Muscle layer of colon (tissue), 2 donors: ENCODE results near the gene TTF2.

Experiments
- H3K27ac ChIP-seq: one replicate; pipeline ENCODE4 v1.7.0; 2013; ENCODE audit warnings: low read depth, mild to moderate bottlenecking, low read length, moderate library complexity
- H3K27me3 ChIP-seq, 2 donors: one replicate each; pipeline ENCODE4 v1.7.0; 2013; ENCODE audit warnings: low read length in 2 of 2, mild to moderate bottlenecking in 2 of 2; ENCODE audit not compliant: insufficient read depth in 2 of 2, control insufficient read depth in 1 of 2
- H3K36me3 ChIP-seq: one replicate; pipeline ENCODE4 v1.7.0; 2013; ENCODE audit warnings: mild to moderate bottlenecking, low read length; ENCODE audit not compliant: insufficient read depth
- H3K4me1 ChIP-seq: one replicate; pipeline ENCODE4 v1.7.0; 2013; ENCODE audit warnings: mild to moderate bottlenecking, low read length; ENCODE audit not compliant: insufficient read depth
- H3K4me3 ChIP-seq, 2 donors: one replicate each; pipeline ENCODE4 v1.7.0; 2013; ENCODE audit warnings: low read length in 2 of 2, low read depth in 1 of 2, mild to moderate bottlenecking in 1 of 2, moderate library complexity in 1 of 2
- H3K9ac ChIP-seq: one replicate; pipeline ENCODE4 v1.7.0; 2013; ENCODE audit warnings: low read length
- H3K9me3 ChIP-seq: one replicate; pipeline ENCODE4 v1.7.0; 2013; ENCODE audit warnings: mild to moderate bottlenecking, low read length
- donor health status: abdominal sarcoma.
- donor health status: Adenocarcinoma of cecum.

Gene TTF2

DNA sequence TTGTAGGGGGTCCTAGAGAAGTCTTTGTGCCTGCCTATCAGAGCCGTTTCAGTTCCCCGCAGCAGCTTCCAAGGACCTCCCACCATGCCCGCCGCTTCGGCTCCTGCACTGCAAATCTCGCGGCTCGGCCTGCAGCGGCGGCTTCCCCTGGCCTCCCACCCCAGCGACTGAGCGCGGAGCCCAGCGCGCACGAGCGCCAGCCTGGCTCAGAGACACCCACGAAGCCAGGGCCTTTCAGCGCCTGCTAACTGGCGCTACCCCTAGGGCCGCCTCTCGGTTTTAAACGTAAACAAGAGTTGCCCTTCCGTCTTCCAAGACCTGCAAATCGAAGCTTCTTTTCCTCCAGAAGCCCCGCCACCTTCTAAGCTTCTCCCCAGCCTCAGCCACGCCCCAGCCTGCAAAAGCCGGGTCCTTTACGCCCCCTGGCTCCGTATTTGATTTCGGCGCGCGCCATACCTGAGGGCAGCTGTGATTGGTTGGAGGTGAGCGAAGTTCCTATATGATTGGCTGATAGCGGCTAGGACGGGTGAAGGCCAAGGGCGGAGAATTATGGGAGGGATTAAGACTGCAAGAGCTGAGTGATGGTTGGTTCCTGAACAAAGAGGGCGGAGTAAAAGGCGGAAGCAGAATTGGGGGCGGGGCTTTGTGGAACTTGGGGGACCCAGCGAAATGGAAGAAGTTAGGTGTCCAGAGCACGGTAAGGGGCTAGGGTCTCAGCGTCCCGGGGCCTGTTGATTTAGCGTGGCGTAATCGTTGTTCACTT lies at the start of gene TTF2:
Gene TTF2 (plus strand): TSS at position 649 of the 763 bp plus-strand sequence. CDS start 21 bp downstream, at position 670.
- Histone ChIP-seq H3K4me3 (peak within 1 kb of the TSS; percentile 73 to 90), H3K36me3 (no peaks in the 10 kb centered on the region), H3K27me3 (no peaks in the 10 kb centered on the region), H3K9ac (peak within 1 kb of the TSS; percentile 33), H3K9me3 (no peaks in the 10 kb centered on the region), H3K27ac (peak within 1 kb of the TSS; percentile 67), H3K4me1 (peaks cover 5% of the 10 kb centered on the region)

GRCh38 chr1:117011334-117011733 lies 48.8 kb upstream of the TTF2 start:
- Histone ChIP-seq H3K4me1 (peaks cover 5% of the 10 kb centered on the region), H3K36me3 (no peaks in the 10 kb centered on the region), H3K27ac (no peak overlapping the region), H3K9me3 (no peaks in the 10 kb centered on the region), H3K27me3 (no peaks in the 10 kb centered on the region), H3K4me3 (no peak overlapping the region), H3K9ac (no peak overlapping the region)

GRCh38 chr1:117013309-117013858 lies 46.7 kb upstream of the TTF2 start:
- Histone ChIP-seq H3K27ac (no peak overlapping the region), H3K9me3 (no peaks in the 10 kb centered on the region)

DNA sequence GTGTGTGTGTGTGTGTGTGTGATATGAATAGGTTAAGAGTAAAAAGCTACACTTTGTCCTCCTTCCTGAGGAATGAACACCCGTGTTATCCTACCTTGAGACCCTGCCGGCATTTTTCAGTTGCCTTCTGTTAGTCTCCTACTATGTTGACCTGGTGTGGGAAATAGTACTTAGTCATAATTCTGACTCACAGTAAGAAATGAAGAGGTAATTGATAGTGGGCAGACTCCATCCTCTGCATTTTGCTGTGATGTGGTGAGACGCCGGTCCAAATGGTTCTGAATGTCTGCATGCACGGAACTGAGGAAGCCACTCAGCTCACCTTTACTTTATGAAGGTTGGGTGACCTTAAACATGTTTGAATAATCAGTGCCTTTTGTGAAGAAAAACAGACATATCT lies 45.9 kb upstream of the TTF2 start:
- no peaks in the 10 kb centered on the region for H3K27me3 ChIP-seq
- H3K4me1 ChIP-seq: no peaks in the 10 kb centered on the region
- H3K9me3 ChIP-seq: no peaks in the 10 kb centered on the region
- no peak overlapping the region for H3K9ac ChIP-seq
- no peak overlapping the region for H3K27ac ChIP-seq
- no peak overlapping the region for H3K4me3 ChIP-seq
- no peaks in the 10 kb centered on the region for H3K36me3 ChIP-seq

More at GRCh38 chr1:117013309-117013858, 46.7 kb upstream of the TTF2 start:
- H3K4me3 ChIP-seq: no peak overlapping the region
- H3K4me1 ChIP-seq: no peaks in the 10 kb centered on the region
- H3K36me3 ChIP-seq: no peaks in the 10 kb centered on the region
- no peaks in the 10 kb centered on the region for H3K27me3 ChIP-seq
- H3K9ac ChIP-seq: no peak overlapping the region

DNA sequence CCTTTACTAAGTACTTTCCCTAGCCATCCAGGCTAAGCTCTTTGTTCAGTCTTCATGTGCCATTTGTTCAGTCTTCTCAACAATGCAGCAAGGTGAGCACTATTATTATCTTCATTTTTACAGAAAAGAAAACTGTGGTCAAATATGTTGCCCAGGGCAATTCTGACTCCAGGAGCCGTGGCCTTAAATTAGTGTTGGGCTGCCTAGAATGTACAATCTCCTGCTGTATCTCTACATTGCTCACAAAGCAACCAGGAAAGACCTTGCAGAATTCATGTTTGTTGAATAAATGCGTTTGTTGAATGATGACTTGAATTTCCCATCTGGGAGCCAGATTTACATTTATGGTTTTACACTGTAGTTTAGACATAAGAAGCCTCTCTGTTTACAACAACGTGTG lies 44.4 kb upstream of the TTF2 start:
- no peaks in the 10 kb centered on the region for H3K27me3 ChIP-seq
- H3K36me3 ChIP-seq: no peaks in the 10 kb centered on the region
- no peak overlapping the region for H3K27ac ChIP-seq
- H3K9me3 ChIP-seq: no peaks in the 10 kb centered on the region
- H3K4me1 ChIP-seq: no peaks in the 10 kb centered on the region
- H3K4me3 ChIP-seq: no peak overlapping the region
- H3K9ac ChIP-seq: no peak overlapping the region

DNA sequence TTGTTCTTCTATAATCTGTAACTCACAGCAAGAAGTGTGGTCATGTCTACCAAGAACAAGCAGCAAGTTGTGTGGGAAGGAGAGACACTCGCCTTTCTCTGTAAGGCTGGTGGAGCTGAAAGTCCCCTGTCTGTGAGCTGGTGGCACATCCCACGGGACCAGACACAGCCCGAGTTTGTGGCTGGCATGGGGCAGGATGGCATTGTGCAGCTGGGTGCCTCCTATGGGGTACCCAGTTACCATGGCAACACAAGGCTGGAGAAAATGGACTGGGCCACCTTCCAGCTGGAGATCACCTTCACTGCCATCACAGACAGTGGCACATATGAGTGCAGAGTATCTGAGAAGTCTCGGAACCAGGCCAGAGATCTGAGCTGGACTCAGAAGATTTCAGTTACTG lies 43.1 kb upstream of the TTF2 start:
- Histone ChIP-seq H3K36me3 (no peaks in the 10 kb centered on the region), H3K9ac (no peak overlapping the region)

DNA sequence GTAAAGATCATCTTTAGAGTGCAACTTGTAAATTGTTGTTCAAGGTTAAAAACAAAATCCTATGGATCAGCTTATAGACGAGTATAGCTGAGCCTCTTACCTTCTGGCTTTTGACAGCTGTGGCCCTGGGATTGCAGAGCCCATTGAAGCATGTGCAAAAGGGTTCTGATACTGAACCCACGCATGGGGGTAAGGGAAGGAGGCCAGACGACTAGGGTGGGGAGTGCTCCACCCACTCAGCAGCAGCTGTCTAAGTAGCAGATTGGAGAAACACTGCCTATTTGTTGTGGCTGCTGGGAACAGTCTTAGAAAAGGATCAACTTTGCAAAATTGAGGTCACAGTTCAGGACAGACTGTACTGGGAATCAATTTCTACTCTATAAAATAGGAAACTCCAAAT lies 42.5 kb upstream of the TTF2 start:
- no peak overlapping the region for H3K4me3 ChIP-seq
- no peaks in the 10 kb centered on the region for H3K27me3 ChIP-seq
- no peaks in the 10 kb centered on the region for H3K9me3 ChIP-seq
- H3K27ac ChIP-seq: no peak overlapping the region
- no peak overlapping the region for H3K9ac ChIP-seq
- no peaks in the 10 kb centered on the region for H3K36me3 ChIP-seq
- no peaks in the 10 kb centered on the region for H3K4me1 ChIP-seq

More for the DNA sequence above, 43.1 kb upstream of the TTF2 start:
- H3K27me3 ChIP-seq: no peaks in the 10 kb centered on the region
- H3K9me3 ChIP-seq: no peaks in the 10 kb centered on the region
- no peak overlapping the region for H3K4me3 ChIP-seq
- H3K4me1 ChIP-seq: no peaks in the 10 kb centered on the region
- H3K27ac ChIP-seq: no peak overlapping the region

GRCh38 chr1:117020526-117021156 lies 39.5 kb upstream of the TTF2 start:
- no peaks in the 10 kb centered on the region for H3K36me3 ChIP-seq
- no peak overlapping the region for H3K4me3 ChIP-seq
- H3K4me1 ChIP-seq: no peaks in the 10 kb centered on the region
- no peaks in the 10 kb centered on the region for H3K9me3 ChIP-seq
- H3K27me3 ChIP-seq: no peaks in the 10 kb centered on the region
- H3K27ac ChIP-seq: no peak overlapping the region
- no peak overlapping the region for H3K9ac ChIP-seq

- Histone ChIP-seq H3K27me3 (no peaks in the 10 kb centered on the region), H3K9me3 (no peaks in the 10 kb centered on the region), H3K4me3 (no peak overlapping the region), H3K4me1 (no peaks in the 10 kb centered on the region), H3K27ac (no peak overlapping the region), H3K9ac (no peak overlapping the region), H3K36me3 (no peaks in the 10 kb centered on the region)
Observed at GRCh38 chr1:117022114-117022513, 38.0 kb upstream of the TTF2 start.

DNA sequence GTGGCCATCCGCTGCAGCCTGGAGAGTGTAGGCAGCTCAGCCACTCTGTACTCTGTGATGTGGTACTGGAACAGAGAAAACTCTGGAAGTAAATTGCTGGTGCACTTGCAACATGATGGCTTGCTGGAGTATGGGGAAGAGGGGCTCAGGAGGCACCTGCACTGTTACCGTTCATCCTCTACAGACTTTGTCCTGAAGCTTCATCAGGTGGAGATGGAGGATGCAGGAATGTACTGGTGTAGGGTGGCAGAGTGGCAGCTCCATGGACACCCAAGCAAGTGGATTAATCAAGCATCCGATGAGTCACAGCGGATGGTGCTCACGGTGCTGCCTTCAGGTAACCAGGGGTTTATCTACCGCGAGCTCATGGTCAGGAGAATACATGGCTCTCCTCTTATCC lies 34.6 kb upstream of the TTF2 start:
- no peak overlapping the region for H3K27ac ChIP-seq
- H3K27me3 ChIP-seq: no peaks in the 10 kb centered on the region
- H3K9me3 ChIP-seq: no peaks in the 10 kb centered on the region
- H3K4me1 ChIP-seq: no peaks in the 10 kb centered on the region
- no peak overlapping the region for H3K4me3 ChIP-seq
- H3K36me3 ChIP-seq: no peaks in the 10 kb centered on the region
- H3K9ac ChIP-seq: no peak overlapping the region

DNA sequence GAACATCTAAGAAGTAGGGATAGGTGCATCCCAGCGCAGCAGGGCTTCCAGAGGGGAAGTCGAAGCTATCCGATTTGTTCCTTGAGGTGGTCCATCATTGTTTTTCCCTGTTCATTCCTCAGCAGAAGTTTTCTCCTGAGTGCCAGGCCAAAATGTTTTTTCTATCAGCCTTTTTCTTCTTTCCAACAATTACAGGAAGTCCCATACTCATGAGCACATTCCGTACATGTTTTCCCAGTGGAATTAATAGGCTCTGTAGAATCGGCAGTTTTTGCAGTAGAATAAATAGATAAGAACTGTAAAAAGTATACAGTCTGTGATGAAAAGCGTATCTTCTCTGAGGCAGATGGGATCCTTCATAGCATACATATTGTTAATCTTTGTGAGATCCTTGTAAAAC lies 33.8 kb upstream of the TTF2 start:
- H3K4me3 ChIP-seq: no peak overlapping the region

More for the DNA sequence above, 33.8 kb upstream of the TTF2 start:
- Histone ChIP-seq H3K9ac (no peak overlapping the region), H3K36me3 (no peaks in the 10 kb centered on the region), H3K4me1 (no peaks in the 10 kb centered on the region), H3K27ac (no peak overlapping the region), H3K9me3 (no peaks in the 10 kb centered on the region), H3K27me3 (no peaks in the 10 kb centered on the region)
